Astrocyte (in vitro differentiated cells and primary cell): ENCODE results near the gene SLC12A5.

Experiments
- EZH2 ChIP-seq: IDR thresholded peaks from 2 replicates; pipeline ENCODE4 v1.6.1; 2012; ENCODE audit warnings: mild to moderate bottlenecking, low read length, inconsistent platforms; ENCODE audit not compliant: insufficient read depth
- TF ChIP-seq, protein P1 (sequence below): IDR thresholded peaks from 2 replicates; pipeline ENCODE4 v1.5.1; 2011; ENCODE audit warnings: low read depth, mild to moderate bottlenecking, inconsistent platforms, low read length, moderate library complexity; ENCODE audit not compliant: insufficient read depth

GRCh38 chr20:45983279-45983743 lies 45.7 kb upstream of the SLC12A5 start:
- TF ChIP-seq, protein P1, sequence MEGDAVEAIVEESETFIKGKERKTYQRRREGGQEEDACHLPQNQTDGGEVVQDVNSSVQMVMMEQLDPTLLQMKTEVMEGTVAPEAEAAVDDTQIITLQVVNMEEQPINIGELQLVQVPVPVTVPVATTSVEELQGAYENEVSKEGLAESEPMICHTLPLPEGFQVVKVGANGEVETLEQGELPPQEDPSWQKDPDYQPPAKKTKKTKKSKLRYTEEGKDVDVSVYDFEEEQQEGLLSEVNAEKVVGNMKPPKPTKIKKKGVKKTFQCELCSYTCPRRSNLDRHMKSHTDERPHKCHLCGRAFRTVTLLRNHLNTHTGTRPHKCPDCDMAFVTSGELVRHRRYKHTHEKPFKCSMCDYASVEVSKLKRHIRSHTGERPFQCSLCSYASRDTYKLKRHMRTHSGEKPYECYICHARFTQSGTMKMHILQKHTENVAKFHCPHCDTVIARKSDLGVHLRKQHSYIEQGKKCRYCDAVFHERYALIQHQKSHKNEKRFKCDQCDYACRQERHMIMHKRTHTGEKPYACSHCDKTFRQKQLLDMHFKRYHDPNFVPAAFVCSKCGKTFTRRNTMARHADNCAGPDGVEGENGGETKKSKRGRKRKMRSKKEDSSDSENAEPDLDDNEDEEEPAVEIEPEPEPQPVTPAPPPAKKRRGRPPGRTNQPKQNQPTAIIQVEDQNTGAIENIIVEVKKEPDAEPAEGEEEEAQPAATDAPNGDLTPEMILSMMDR: no peak
- no peak for TF ChIP-seq EZH2
